ENCODE results near the gene TRAF2. TPM values are rescaled to one million over a fixed set of nuclear protein-coding genes. Genes with fewer than 3 reads are reported as not detected.

TRAF2 gene
- total and polyA plus RNA-seq, 9 of the 15 experiments (the other 6 are each of a cell fraction or from before 2014, with no cell fraction given), result 0.24 to 45.2 (median 18.0) TPM

GRCh38 chr9:136882109-136882946 is 4.0 kb upstream of the TRAF2 start (continued):
- peak; percentile 50; the same call in 1 of the 2 replicates for TF ChIP-seq ZBTB33 (CRISPR knock-in tag; IDR thresholded peaks at IDR 0.05)
- no peak for TF ChIP-seq ZKSCAN1 (IDR thresholded peaks at IDR 0.05; ENCODE audit: low read depth, low read length)
- TF ChIP-seq ZNF644 (tag; IDR thresholded peaks at IDR 0.05; ENCODE audit: low read depth), result no peak
- peak; percentile 74 for TF ChIP-seq MXD1 (CRISPR knock-in tag; IDR thresholded peaks at IDR 0.05; ENCODE audit: borderline replicate concordance, poor library complexity, severe bottlenecking)
- peak; percentile 17; the same call in 1 of the 2 replicates for TF ChIP-seq ZBTB7A (IDR thresholded peaks at IDR 0.05; ENCODE audit: borderline replicate concordance, control insufficient read depth, low read depth, low read length)
- TF ChIP-seq NR2F6 (CRISPR knock-in tag; IDR thresholded peaks at IDR 0.05), result 0 out of 2 replicates have a peak, but pooled peaks have one; percentile 25
- TF ChIP-seq SMC3 (conservative IDR thresholded peaks at IDR 0.05; ENCODE audit: insufficient read depth, low read depth, low read length), result no peak
- TF ChIP-seq ATF1 (CRISPR knock-in tag; IDR thresholded peaks at IDR 0.05), result no peak
- TF ChIP-seq ATF1 (tag; IDR thresholded peaks at IDR 0.05), result peak; percentile 21; the same call in 1 of the 2 replicates
- TF ChIP-seq, protein P1, sequence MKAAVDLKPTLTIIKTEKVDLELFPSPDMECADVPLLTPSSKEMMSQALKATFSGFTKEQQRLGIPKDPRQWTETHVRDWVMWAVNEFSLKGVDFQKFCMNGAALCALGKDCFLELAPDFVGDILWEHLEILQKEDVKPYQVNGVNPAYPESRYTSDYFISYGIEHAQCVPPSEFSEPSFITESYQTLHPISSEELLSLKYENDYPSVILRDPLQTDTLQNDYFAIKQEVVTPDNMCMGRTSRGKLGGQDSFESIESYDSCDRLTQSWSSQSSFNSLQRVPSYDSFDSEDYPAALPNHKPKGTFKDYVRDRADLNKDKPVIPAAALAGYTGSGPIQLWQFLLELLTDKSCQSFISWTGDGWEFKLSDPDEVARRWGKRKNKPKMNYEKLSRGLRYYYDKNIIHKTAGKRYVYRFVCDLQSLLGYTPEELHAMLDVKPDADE (conservative IDR thresholded peaks at IDR 0.05; ENCODE audit: control insufficient read depth, low read depth, low read length), result 0 out of 2 replicates have a peak, but pooled peaks have one; percentile 55
- TF ChIP-seq EGR1 (conservative IDR thresholded peaks at IDR 0.05), result peak; percentile 79
- peak; percentile 94 for TF ChIP-seq JUND (IDR thresholded peaks at IDR 0.05; ENCODE audit: borderline replicate concordance, low read depth, low read length)
- TF ChIP-seq JUND (tag; IDR thresholded peaks at IDR 0.05; ENCODE audit: borderline replicate concordance, low read depth, low read length), result peak; percentile 86; the same call in 2 of the 3 replicates
- peak in 1 of 2 experiments; percentile 39; a peak in 1 of 4 replicates for TF ChIP-seq RCOR1 (IDR thresholded peaks at IDR 0.05; ENCODE audit: borderline replicate concordance in 1 of 2, low read depth in 2 of 2, low read length in 2 of 2)
- TF ChIP-seq, protein P2, sequence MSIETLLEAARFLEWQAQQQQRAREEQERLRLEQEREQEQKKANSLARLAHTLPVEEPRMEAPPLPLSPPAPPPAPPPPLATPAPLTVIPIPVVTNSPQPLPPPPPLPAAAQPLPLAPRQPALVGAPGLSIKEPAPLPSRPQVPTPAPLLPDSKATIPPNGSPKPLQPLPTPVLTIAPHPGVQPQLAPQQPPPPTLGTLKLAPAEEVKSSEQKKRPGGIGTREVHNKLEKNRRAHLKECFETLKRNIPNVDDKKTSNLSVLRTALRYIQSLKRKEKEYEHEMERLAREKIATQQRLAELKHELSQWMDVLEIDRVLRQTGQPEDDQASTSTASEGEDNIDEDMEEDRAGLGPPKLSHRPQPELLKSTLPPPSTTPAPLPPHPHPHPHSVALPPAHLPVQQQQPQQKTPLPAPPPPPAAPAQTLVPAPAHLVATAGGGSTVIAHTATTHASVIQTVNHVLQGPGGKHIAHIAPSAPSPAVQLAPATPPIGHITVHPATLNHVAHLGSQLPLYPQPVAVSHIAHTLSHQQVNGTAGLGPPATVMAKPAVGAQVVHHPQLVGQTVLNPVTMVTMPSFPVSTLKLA (conservative IDR thresholded peaks at IDR 0.05), result peak; percentile 92 to 95
- TF ChIP-seq ZNF124 (CRISPR knock-in tag; IDR thresholded peaks at IDR 0.05), result no peak
- TF ChIP-seq TSC22D4 (tag; IDR thresholded peaks at IDR 0.05), result no peak
- TF ChIP-seq ZNF449 (CRISPR knock-in tag; IDR thresholded peaks at IDR 0.05), result no peak
